A673 (cell line): ENCODE results near the gene TAGLN2.

Experiments
- CTCF ChIP-seq: fragments of 300-800, 200-600 bp; sonication (generic); conservative IDR thresholded peaks from 2 replicates; pipeline ENCODE4 v1.5.1; 2017; ENCODE audit warnings: low read depth, mild to moderate bottlenecking, antibody characterized with exemption, low read length, moderate library complexity, mixed read lengths
- EZH2 ChIP-seq: fragments of 200-600 bp; sonication (generic); IDR thresholded peaks from 2 replicates; pipeline ENCODE4 v1.6.1; 2017; ENCODE audit warnings: borderline replicate concordance, low read depth, mild to moderate bottlenecking, mixed read lengths, antibody characterized with exemption, low read length; ENCODE audit not compliant: poor library complexity, severe bottlenecking

DNA sequence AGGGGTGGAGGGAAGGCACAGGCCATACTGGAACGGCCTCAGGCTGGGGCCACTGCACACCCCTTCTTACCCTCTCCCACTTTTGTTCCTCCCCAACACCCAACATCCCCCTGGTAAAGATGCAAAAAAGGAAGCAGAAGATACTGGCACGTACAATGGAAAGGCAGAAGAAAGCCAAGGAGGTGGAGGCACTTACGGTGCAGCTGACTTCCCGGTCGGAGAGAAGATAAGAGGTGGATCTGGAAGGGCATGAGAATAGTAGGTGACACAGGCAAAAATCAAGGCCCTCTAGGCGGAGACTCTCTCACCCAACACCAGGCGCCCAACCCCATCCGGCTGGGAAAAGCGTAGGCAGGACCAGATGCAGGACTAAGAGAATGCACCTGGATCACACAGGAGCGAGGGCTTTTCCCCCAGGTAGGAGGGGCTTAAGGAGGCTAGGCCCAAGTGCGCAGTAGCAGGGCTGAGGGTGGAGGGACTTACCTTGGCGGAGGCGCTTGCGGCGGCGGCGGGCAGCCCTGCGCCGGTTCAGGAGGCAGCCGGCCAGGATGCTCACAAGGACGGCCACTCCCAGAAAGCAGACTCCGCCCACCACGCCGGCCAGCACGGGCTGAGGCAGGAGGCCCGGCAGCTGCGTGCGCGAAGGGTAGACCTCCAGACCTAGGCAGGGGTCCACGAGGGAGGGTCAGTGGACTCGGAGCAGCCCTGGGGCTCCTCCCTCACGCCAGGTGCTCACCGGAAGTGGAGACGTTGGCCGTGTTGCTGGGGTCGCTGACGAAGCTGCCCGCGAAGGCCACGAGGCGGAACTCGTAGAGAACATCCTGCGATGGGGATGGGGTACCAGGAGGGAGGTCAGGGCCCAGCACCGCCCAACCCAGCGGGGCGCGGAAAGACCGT lies 4.1 kb upstream of the TAGLN2 start:
- no peak for TF ChIP-seq EZH2
- TF ChIP-seq CTCF = no peak
